GM12878 (cell line): ENCODE measurements around the gene RHEB. TPM values are rescaled to one million over a fixed set of nuclear protein-coding genes. Genes with fewer than 3 reads are reported as not detected.

ENCODE experiments used
- ATAC-seq: fragments of 200-7000 bp; cut with Tn5 transposase; 3 replicates; pipeline ENCODE4 v1.9.1; 2020; ENCODE audit warnings: mild to moderate bottlenecking, moderate library complexity
- BruUV-seq: library from RNA; stranded (reverse); fragments of 400-500 nt; replicated peaks from 2 replicates; lab custom pipeline; 2021; lab: Mats Ljungman, UMichigan
- CTCF ChIA-PET: fragments of 300-600 bp; sonication (Branson Sonifier 250); formaldehyde crosslinking; extraction: SDS; loops from one replicate; lab custom pipeline; 2021; ENCODE audit warnings: inconsistent platforms; lab: Yijun Ruan, JAX
- POLR2A ChIA-PET: fragments of 350-600 bp; formaldehyde crosslinking; extraction: SDS; loops from one replicate; lab custom pipeline; 2021; ENCODE audit warnings: inconsistent platforms; lab: Charles Lee
- RAD21 ChIA-PET: fragments of 300-600 bp; sonication (Branson Sonifier 250); formaldehyde crosslinking; loops from one replicate; lab custom pipeline; 2023; ENCODE audit warnings: antibody characterized with exemption; ENCODE audit not compliant: unreplicated experiment; lab: Charles Lee
- SMC1A ChIA-PET: fragments of 300-600 bp; sonication (Branson Sonifier 250); formaldehyde crosslinking; loops from one replicate; lab custom pipeline; 2023; ENCODE audit not compliant: unreplicated experiment, uncharacterized antibody; lab: Charles Lee
- DNase-seq: peaks from one replicate; pipeline ENCODE4 v3.0.0-alpha.2; 2011; ENCODE audit warnings: low read depth, low spot score
- FAIRE-seq: peaks from 3 replicates; lab custom pipeline; 2011; peaks lifted over from hg19 to GRCh38; lab: Jason Lieb, UNC
- H2AFZ ChIP-seq: 2 replicates; pipeline ENCODE4 v1.6.0; 2011; ENCODE audit warnings: low read depth, low read length, control low read depth; ENCODE audit not compliant: control insufficient read depth
- H3K27ac ChIP-seq: 2 replicates; pipeline ENCODE4 v1.5.1; 2011; ENCODE audit warnings: control low read depth; ENCODE audit not compliant: control insufficient read depth, insufficient read depth
- H3K27me3 ChIP-seq, 2 experiments: replicated peaks in 1 of 2; 2 replicates each; pipeline versions ENCODE4 v1.6.0 to v1.6.1; 2011; ENCODE audit warnings: low read length in 1 of 2; ENCODE audit not compliant: control insufficient read depth in 2 of 2, insufficient read depth in 2 of 2
- H3K36me3 ChIP-seq, 2 experiments: 2 replicates each; pipeline ENCODE4 v1.5.1; 2011; ENCODE audit warnings: low read length in 1 of 2; ENCODE audit not compliant: control insufficient read depth in 2 of 2, insufficient read depth in 2 of 2
- H3K4me1 ChIP-seq: 2 replicates; pipeline ENCODE4 v1.6.1; 2011; ENCODE audit warnings: mild to moderate bottlenecking, low read length, moderate library complexity, mixed read lengths; ENCODE audit not compliant: control insufficient read depth, insufficient read depth
- H3K4me2 ChIP-seq: 2 replicates; pipeline ENCODE4 v1.6.0; 2011; ENCODE audit warnings: control low read depth; ENCODE audit not compliant: control insufficient read depth, insufficient read depth
- H3K4me3 ChIP-seq: fragments of 200-600 bp; sonication (generic); 2 replicates; pipeline ENCODE4 v1.5.1; 2016
- H3K79me2 ChIP-seq: 2 replicates; pipeline ENCODE4 v1.6.0; 2011; ENCODE audit warnings: low read length; ENCODE audit not compliant: control insufficient read depth, insufficient read depth
- H3K9ac ChIP-seq: 2 replicates; pipeline ENCODE4 v1.8.0; 2011; ENCODE audit warnings: low read length, control low read depth, mixed read lengths; ENCODE audit not compliant: control insufficient read depth, insufficient read depth
- H3K9me3 ChIP-seq: replicated peaks from 3 replicates; pipeline ENCODE4 v1.5.1; 2011; ENCODE audit warnings: mild to moderate bottlenecking, low read length; ENCODE audit not compliant: control insufficient read depth, insufficient read depth
- H4K20me1 ChIP-seq: 2 replicates; pipeline ENCODE4 v1.6.0; 2011; ENCODE audit not compliant: control insufficient read depth, insufficient read depth
- ASH2L ChIP-seq: fragments of 300-600, 200-600 bp; sonication (generic); IDR thresholded peaks from 2 replicates; pipeline ENCODE4 v1.6.1; 2017; ENCODE audit warnings: low read depth, mild to moderate bottlenecking, borderline replicate concordance
- HSF1 ChIP-seq: fragments of 150-350 bp; IDR thresholded peaks from 2 replicates; pipeline ENCODE4 v1.6.1; 2014; ENCODE audit warnings: mild to moderate bottlenecking, low read depth, low read length
- NRF1 ChIP-seq: conservative IDR thresholded peaks from 2 replicates; pipeline ENCODE4 v1.6.1; 2011; ENCODE audit warnings: mild to moderate bottlenecking, low read depth, low read length, improper control_type of control experiment
- RAD21 ChIP-seq: IDR thresholded peaks from 2 replicates; pipeline ENCODE4 v1.6.1; 2011; ENCODE audit warnings: mild to moderate bottlenecking, low read depth, low read length, moderate library complexity; ENCODE audit not compliant: insufficient read depth
- RAD51 ChIP-seq: fragments of 450-650 bp; IDR thresholded peaks from 2 replicates; pipeline ENCODE4 v1.6.1; 2016; ENCODE audit warnings: moderate library complexity, mild to moderate bottlenecking, inconsistent platforms
- RBBP5 ChIP-seq: fragments of 200-600 bp; sonication (generic); conservative IDR thresholded peaks from 2 replicates; pipeline ENCODE4 v1.6.1; 2016
- TBL1XR1 ChIP-seq: IDR thresholded peaks from 2 replicates; pipeline ENCODE4 v1.6.1; 2012; ENCODE audit warnings: low read depth, low read length, improper control_type of control experiment
- YBX1 ChIP-seq: fragments of 450-650 bp; IDR thresholded peaks from 2 replicates; pipeline ENCODE4 v1.6.1; 2016; ENCODE audit warnings: antibody characterized with exemption
- ZNF207 ChIP-seq: fragments of 450-650 bp; IDR thresholded peaks from 2 replicates; pipeline ENCODE4 v1.6.1; 2014; ENCODE audit warnings: antibody characterized with exemption, mild to moderate bottlenecking, borderline replicate concordance
- ZNF592 ChIP-seq: fragments of 450-650 bp; IDR thresholded peaks from 2 replicates; pipeline ENCODE4 v1.6.1; 2017; ENCODE audit warnings: mild to moderate bottlenecking, moderate library complexity
- WGBS: methylation state at CpG from one replicate; pipeline ENCODE4 v1.1.6; 2016; ENCODE audit warnings: low lambda C conversion rate; ENCODE audit not compliant: insufficient replicate concordance, insufficient coverage; ENCODE audit errors: missing lambda C conversion rate; 5-methylcytosine and 5-hydroxymethylcytosine counted together
- in situ Hi-C: fragments of 300-500 bp; cut with MboI; formaldehyde crosslinking; loops from 9 replicates; pipeline ENCODE4 v1.14.3; 2018; ENCODE audit warnings: mixed read lengths
- intact Hi-C: fragments of 100-400 bp; cut with micrococcal nuclease; formaldehyde crosslinking; loops from one replicate; pipeline ENCODE4 v1.14.2; 2022; ENCODE audit not compliant: unreplicated experiment
- polyA plus RNA-seq, 11 experiments: library from polyadenylated mRNA; depleted of rRNA in 4 of 11; unstranded in 6 of 11; stranded (reverse) in 5 of 11; fragments of >200 nt; fragmentation: Nextera tagmentation in 4 of 11; fragmentation: Illumina TruSeq in 1 of 11; extraction: Ambion mirVana in 4 of 11; extraction: Trizol in 1 of 11; gene quantifications; 1 replicate in 1 of 11; 2 replicates in 10 of 11; pipeline versions ENCODE4 v1.2.1 to v1.2.3, GENCODE V29; 2011 to 2016; ENCODE audit warnings: inconsistent platforms in 2 of 11, missing spikeins in 2 of 11, low read depth in 1 of 11
- total RNA-seq, 4 experiments: library from RNA; depleted of rRNA in 3 of 4; stranded (reverse); fragments of >200 nt in 3 of 4; fragmentation: Illumina TruSeq in 1 of 4; extraction: Trizol in 1 of 4; gene quantifications; 2 replicates each; pipeline versions ENCODE4 v1.2.1 to v1.2.3, GENCODE V29; 2013 to 2021
- TF ChIP-seq, protein P1 (sequence below): IDR thresholded peaks from 2 replicates; pipeline ENCODE4 v1.6.1; 2012; ENCODE audit warnings: low read depth, low read length, improper control_type of control experiment
- TF ChIP-seq, protein P2 (sequence below): fragments of 450-650 bp; conservative IDR thresholded peaks from 2 replicates; pipeline ENCODE4 v1.6.1; 2017; ENCODE audit warnings: mild to moderate bottlenecking, moderate library complexity

RHEB gene
- total and polyA plus RNA-seq, 10 of the 15 experiments (the other 5 are each of a cell fraction or from before 2014, with no cell fraction given): 6.2 to 67.8 (median 38.0) TPM

DNA sequence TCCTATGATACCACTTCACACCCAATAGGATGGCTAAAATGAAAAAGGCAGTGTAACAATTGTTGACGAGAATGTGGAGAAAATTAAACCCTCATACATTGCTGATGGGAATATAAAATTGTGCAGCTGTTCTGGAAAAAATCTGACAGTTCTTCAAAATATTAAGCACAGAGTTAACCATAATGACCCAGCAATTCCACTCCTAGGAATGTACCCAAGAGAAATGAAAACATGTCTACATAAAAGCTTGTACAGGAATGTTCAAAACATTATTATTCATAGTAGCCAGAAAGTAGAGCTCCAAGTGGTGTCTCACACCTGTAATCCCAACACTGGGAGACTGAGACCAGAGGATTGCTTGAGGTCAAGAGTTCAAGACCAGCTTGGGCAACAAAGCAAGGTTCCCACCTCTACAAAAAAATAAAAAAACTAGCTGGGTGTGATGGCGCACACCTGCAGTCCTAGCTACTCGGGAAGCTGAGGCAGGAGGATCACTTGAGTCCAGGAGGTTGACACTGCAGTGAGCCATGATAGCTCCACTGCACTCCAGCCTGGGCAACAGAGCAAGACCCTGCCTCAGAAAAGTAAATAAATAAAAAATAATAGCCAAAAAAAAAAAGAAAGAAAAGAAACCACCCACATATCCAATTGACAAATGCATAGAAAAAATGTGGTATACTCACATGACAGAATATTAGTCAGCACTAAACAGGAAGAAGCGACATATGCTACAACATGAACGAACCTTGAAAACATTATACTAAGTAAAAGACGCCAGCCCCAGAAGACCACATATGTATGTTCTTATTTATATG lies 5.0 kb downstream of the RHEB start (continued):
- no peak for TF ChIP-seq TBL1XR1

- no peak for ATAC-seq
- H3K4me1 ChIP-seq: peaks cover 4% of the 10 kb centered on the region; the same call in 1 of the 2 replicates
Observed at GRCh38 chr7:151513133-151513532, 6.6 kb downstream of the RHEB start.

More at GRCh38 chr7:151513133-151513532, 6.6 kb downstream of the RHEB start:
- intact Hi-C loops: no loop called here
- Histone ChIP-seq H3K4me3 (peak overlapping the region; percentile 26; the same call in 1 of the 2 replicates), H3K9me3 (peaks cover 5% of the 10 kb centered on the region; the same call in 2 of the 3 replicates), H3K79me2 (peaks cover 99% of the 10 kb centered on the region), H2AFZ (no peak overlapping the region), H3K4me2 (no peak overlapping the region), H3K27me3 (no peaks in the 10 kb centered on the region), H3K36me3 (peaks cover 0 to 2% of the 10 kb centered on the region in 2 experiments; a peak in 1 of 4 replicates), H3K27ac (no peak overlapping the region), H4K20me1 (peaks cover 8% of the 10 kb centered on the region), H3K9ac (no peak overlapping the region)
- ChIA-PET CTCF (interaction anchor here (0.9 to 1.3 kb wide), 2 partner anchors 30 to 116 kb away, joined by 3 to 4 read pairs; no protein-coding TSS in a partner anchor), POLR2A (interaction anchor here (1.0 to 1.1 kb wide), 2 partner anchors 16 to 41 kb away, joined by 3 to 4 read pairs; no protein-coding TSS in a partner anchor), SMC1A (interaction anchor here (1.4 to 2.7 kb wide), 3 partner anchors 8 to 42 kb away, joined by 4 to 10 read pairs (median 5); no protein-coding TSS in a partner anchor), RAD21 (no interaction called here)
- FAIRE-seq: no peak
- in situ Hi-C loops: no loop called here
- WGBS: 94% methylated on average over 1 of the region's 1 CpG
- DNase-seq: no peak
- TF ChIP-seq YBX1 (no peak), RAD21 (no peak), ASH2L (no peak), RBBP5 (no peak), RAD51 (no peak), HSF1 (no peak), ZNF592 (no peak), NRF1 (no peak), ZNF207 (no peak)
- TF ChIP-seq, protein P1, sequence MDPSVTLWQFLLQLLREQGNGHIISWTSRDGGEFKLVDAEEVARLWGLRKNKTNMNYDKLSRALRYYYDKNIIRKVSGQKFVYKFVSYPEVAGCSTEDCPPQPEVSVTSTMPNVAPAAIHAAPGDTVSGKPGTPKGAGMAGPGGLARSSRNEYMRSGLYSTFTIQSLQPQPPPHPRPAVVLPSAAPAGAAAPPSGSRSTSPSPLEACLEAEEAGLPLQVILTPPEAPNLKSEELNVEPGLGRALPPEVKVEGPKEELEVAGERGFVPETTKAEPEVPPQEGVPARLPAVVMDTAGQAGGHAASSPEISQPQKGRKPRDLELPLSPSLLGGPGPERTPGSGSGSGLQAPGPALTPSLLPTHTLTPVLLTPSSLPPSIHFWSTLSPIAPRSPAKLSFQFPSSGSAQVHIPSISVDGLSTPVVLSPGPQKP: no peak
- TF ChIP-seq, protein P2, sequence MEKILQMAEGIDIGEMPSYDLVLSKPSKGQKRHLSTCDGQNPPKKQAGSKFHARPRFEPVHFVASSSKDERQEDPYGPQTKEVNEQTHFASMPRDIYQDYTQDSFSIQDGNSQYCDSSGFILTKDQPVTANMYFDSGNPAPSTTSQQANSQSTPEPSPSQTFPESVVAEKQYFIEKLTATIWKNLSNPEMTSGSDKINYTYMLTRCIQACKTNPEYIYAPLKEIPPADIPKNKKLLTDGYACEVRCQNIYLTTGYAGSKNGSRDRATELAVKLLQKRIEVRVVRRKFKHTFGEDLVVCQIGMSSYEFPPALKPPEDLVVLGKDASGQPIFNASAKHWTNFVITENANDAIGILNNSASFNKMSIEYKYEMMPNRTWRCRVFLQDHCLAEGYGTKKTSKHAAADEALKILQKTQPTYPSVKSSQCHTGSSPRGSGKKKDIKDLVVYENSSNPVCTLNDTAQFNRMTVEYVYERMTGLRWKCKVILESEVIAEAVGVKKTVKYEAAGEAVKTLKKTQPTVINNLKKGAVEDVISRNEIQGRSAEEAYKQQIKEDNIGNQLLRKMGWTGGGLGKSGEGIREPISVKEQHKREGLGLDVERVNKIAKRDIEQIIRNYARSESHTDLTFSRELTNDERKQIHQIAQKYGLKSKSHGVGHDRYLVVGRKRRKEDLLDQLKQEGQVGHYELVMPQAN: no peak
- TSS peak; percentile 0 for BruUV-seq
